ENCODE measurements around the gene ARFGEF2.

The ARFGEF2 gene

DNA sequence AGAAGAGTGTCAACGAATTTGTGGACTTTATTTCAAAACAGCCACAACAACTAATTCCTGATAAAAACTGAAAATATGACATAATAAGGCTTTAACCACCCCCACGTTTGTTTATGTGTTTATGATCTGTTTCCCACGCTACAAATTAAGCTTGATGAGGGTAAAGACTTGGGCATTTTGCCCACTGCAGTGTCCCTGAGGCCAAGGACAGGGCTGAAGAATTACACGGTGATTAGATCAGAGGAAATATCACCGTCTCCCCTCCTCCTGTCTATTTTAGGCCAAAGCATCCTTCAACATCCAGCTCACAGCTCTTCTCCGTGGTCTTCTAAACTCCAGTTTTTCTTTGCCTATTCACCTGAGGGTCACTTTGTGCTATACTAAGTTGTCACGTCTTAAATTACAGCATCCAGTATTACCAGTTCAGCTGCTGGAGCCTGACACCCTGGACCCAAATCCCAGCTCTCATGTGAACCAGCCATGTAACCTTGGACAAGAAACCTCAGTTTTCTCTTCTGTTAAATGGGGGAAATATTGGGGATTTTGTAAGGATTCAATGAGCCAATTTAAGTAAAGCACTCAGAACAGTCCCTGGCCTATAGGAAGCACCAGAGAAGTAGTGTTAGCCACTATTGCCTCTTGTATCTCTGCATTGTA lies 15.2 kb upstream of the ARFGEF2 start:
- DNase-seq (ENCODE audit: low read depth): no peak
- TF ChIP-seq, protein P1, sequence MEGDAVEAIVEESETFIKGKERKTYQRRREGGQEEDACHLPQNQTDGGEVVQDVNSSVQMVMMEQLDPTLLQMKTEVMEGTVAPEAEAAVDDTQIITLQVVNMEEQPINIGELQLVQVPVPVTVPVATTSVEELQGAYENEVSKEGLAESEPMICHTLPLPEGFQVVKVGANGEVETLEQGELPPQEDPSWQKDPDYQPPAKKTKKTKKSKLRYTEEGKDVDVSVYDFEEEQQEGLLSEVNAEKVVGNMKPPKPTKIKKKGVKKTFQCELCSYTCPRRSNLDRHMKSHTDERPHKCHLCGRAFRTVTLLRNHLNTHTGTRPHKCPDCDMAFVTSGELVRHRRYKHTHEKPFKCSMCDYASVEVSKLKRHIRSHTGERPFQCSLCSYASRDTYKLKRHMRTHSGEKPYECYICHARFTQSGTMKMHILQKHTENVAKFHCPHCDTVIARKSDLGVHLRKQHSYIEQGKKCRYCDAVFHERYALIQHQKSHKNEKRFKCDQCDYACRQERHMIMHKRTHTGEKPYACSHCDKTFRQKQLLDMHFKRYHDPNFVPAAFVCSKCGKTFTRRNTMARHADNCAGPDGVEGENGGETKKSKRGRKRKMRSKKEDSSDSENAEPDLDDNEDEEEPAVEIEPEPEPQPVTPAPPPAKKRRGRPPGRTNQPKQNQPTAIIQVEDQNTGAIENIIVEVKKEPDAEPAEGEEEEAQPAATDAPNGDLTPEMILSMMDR (conservative IDR thresholded peaks at IDR 0.05; ENCODE audit: low read depth, low read length): no peak
- H3K4me3 ChIP-seq (ENCODE audit: low read depth, low read length): no peak overlapping the region

DNA sequence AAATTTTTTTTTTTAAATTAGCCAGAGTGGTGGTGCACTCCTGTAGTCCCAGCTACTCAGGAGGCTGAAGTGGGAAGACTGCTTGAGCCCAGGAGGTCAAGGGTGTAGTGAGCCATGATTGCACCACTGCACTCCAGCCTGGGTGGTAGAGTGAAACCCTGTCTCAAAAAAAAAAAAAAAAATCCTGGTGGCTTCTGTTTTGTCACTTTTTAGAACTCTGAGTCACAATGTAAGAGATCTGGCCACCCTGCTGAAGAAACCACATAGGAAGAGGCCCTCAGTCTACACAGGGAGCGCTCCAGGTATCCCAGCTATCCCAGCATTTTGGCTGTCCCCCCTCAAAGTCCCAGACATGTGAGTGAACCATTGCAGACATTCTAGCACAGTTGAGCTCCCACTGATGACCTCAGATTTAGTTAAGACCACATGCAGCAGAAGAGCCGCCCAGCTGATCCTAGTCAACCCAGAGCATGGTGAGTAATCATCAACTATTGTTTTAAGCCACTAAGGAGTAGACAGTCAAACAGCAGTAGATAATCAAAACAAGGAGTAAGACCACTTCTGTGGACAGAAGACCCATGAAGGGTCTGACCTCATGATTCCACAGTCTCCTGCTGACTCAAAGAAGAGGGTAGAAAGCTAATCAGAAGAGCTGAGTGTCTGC lies 12.7 kb upstream of the ARFGEF2 start:
- no peak for DNase-seq (ENCODE audit: low read depth)

DNA sequence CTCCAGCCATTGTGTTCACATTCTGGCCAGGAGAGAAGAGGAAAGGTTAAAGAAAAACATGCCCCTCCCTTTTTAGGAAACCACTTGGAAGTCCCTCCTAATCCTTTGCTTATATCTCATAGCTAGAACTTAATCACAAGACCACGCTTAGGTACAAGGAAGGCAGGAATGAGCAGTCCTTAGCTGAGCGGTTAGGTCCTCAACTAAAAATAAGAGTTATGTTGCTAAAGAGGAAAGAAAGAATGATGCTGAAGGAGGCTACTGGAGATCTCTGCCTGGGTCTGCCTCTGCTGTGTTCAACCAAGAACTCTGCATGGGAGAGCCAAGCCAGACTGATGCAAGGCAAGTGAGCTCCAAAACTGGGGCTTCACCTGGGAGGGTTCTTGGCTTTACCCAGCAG lies 11.6 kb upstream of the ARFGEF2 start:
- H3K4me3 ChIP-seq (ENCODE audit: low read depth, low read length): no peak overlapping the region
- no peak for DNase-seq (ENCODE audit: low read depth)
- TF ChIP-seq, protein P1 (conservative IDR thresholded peaks at IDR 0.05; ENCODE audit: low read depth, low read length): no peak

More for the DNA sequence above, 12.7 kb upstream of the ARFGEF2 start:
- TF ChIP-seq, protein P1 (conservative IDR thresholded peaks at IDR 0.05; ENCODE audit: low read depth, low read length): no peak
- H3K4me3 ChIP-seq (ENCODE audit: low read depth, low read length): no peak overlapping the region

DNA sequence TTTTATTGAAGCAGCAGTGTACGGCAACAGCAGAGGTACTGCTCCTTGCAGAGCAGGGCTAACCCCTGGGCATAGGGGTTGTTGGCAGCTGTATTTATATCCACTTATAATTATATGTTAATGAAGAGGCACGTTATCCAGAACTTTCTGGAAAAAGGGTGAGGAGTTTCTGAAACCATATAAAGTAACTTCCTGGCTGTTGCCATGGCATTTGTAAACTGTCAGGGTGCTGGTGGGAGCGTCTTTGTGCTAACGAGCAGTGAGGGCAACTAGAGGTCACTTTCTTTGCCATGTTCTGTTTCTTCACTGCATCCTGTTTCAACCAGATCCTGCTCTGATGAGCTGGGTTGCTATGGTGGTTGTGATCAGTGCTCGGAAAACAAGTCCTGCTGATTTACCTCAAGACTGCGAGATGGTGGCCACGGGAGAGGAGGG lies 11.1 kb upstream of the ARFGEF2 start:
- peak; percentile 74 for DNase-seq (ENCODE audit: low read depth)
- H3K4me3 ChIP-seq (ENCODE audit: low read depth, low read length): no peak overlapping the region
- TF ChIP-seq, protein P1 (conservative IDR thresholded peaks at IDR 0.05; ENCODE audit: low read depth, low read length): no peak

DNA sequence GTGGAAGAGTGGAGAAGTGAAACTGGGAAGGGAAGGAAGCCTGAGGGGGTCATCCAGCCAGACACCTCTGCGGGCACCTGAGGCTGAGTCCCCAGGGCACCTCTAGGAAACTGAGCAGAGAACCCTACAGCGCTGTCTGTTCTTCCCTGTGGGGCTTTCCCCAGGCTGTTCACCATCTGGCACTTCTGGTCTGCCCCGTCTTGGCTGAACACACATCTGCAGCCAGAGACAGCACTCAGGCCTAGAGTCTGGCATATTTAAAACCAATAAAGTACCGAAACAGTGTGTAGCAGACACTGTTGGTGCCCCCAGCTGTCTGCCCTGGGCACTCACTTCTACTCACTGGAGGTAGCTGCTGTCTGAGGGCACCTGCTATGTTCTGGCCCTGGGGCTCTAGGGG lies 9.4 kb upstream of the ARFGEF2 start:
- no peak overlapping the region for H3K4me3 ChIP-seq (ENCODE audit: low read depth, low read length)
- no peak for DNase-seq (ENCODE audit: low read depth)
- TF ChIP-seq, protein P1 (conservative IDR thresholded peaks at IDR 0.05; ENCODE audit: low read depth, low read length): no peak

DNA sequence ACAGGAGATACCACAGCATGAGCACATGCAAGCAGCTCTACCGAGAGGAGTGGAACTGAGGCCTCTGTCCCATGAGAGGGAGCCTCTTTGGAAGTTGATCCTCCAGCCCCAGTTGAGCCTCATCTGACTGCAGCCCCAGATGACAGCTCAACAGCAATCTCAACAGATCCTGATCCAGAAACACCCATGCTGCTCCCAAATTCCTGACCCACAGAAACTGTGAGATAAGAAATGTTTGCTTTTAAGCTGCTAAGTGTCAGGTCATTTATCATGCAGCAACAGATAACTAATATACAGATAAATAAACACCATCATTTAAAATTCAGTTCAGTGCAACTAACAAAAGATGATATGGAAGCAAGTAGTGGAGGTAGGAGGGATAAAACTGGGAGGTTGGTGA lies 4.8 kb upstream of the ARFGEF2 start:
- no peak for DNase-seq (ENCODE audit: low read depth)
- H3K4me3 ChIP-seq (ENCODE audit: low read depth, low read length): no peak overlapping the region
- TF ChIP-seq, protein P1 (conservative IDR thresholded peaks at IDR 0.05; ENCODE audit: low read depth, low read length): no peak

Data from choroid plexus epithelial cell (primary cell).